Measurements from ENCODE around the gene KRT81. TPM values are rescaled to one million over a fixed set of nuclear protein-coding genes. Genes with fewer than 3 reads are reported as not detected.

The KRT81 gene
- total RNA-seq, 1 donor from 2014 or later = 0.83 TPM

DNA sequence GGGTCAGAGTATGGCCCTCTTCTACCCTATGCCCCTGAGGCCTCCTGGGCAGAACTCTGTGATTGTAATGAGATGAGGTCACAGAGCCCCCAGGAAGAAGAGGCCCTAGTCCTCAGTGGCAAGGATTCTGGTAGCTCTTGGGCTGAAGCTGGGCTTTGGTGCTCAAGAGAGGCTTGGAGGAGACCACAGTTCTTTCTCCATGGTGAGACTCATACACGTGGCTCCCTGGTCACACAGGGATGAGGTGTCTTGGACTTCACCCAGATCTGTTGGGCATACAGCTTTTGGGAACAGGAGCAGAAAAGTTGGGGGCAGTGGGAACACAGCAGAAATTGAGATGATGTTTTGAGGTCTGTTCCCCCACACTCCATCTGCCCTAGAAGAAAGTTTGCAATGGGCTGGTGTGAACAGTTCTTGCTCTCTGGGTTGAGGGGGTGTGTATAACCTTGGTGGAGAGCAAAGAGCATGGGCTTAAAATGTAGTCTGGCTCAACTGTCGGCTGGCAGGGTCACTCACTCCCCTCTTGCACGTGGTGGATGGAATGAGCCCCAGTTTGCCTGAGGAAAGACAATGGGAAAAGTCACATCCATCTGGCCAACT, 16.7 kb downstream of the KRT81 start, which contains the start of gene KRT86:
Gene KRT86 (plus strand): TSS at position 125 of the 600 bp plus-strand sequence. CDS start 27,272 bp downstream, outside the sequence.
- Mint-ChIP-seq H3K4me3 (ENCODE audit: unreplicated experiment) (no peak within 1 kb of the TSS), H3K4me1 (ENCODE audit: unreplicated experiment) (peaks cover 24% of the 10 kb centered on the region), H3K9me3 (ENCODE audit: unreplicated experiment) (no peaks in the 10 kb centered on the region), H3K27me3 (ENCODE audit: unreplicated experiment) (peaks cover 14% of the 10 kb centered on the region), H3K27ac (ENCODE audit: unreplicated experiment) (no peak within 1 kb of the TSS), H3K36me3 (ENCODE audit: unreplicated experiment) (no peaks in the 10 kb centered on the region)
- DNase-seq (ENCODE audit: extremely low spot score, unreplicated experiment) = peak; percentile 51
- TF ChIP-seq, protein P1, sequence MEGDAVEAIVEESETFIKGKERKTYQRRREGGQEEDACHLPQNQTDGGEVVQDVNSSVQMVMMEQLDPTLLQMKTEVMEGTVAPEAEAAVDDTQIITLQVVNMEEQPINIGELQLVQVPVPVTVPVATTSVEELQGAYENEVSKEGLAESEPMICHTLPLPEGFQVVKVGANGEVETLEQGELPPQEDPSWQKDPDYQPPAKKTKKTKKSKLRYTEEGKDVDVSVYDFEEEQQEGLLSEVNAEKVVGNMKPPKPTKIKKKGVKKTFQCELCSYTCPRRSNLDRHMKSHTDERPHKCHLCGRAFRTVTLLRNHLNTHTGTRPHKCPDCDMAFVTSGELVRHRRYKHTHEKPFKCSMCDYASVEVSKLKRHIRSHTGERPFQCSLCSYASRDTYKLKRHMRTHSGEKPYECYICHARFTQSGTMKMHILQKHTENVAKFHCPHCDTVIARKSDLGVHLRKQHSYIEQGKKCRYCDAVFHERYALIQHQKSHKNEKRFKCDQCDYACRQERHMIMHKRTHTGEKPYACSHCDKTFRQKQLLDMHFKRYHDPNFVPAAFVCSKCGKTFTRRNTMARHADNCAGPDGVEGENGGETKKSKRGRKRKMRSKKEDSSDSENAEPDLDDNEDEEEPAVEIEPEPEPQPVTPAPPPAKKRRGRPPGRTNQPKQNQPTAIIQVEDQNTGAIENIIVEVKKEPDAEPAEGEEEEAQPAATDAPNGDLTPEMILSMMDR (IDR thresholded peaks at IDR 0.05) = no peak

DNA sequence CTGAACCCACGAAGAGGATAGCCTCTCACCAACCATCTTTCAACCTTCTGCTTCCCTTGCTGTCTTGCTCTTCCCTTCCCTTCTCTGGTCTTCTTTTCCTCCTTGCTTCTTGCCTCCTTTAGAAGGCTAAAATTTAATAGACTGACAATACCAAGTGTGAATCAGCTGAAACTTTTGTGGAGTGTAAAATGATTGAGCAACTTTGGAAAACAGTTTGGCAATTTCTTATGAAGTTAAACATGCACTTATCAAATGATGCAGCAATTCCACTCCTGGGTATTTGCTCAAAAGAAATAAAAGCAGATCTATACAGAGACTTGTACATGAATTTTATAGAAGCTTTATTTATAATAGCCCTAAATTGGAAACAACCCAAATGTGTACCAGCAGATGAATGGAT, 20.2 kb downstream of the KRT81 start:
- TF ChIP-seq, protein P1 (IDR thresholded peaks at IDR 0.05) = no peak
- H3K9me3 Mint-ChIP-seq (ENCODE audit: unreplicated experiment) = no peaks in the 10 kb centered on the region
- H3K4me3 Mint-ChIP-seq (ENCODE audit: unreplicated experiment) = no peak overlapping the region
- H3K4me1 Mint-ChIP-seq (ENCODE audit: unreplicated experiment) = peaks cover 7% of the 10 kb centered on the region
- no peaks in the 10 kb centered on the region for H3K36me3 Mint-ChIP-seq (ENCODE audit: unreplicated experiment)
- no peak for DNase-seq (ENCODE audit: extremely low spot score, unreplicated experiment)
- H3K27ac Mint-ChIP-seq (ENCODE audit: unreplicated experiment) = no peak overlapping the region
- peaks cover 14% of the 10 kb centered on the region for H3K27me3 Mint-ChIP-seq (ENCODE audit: unreplicated experiment)

DNA sequence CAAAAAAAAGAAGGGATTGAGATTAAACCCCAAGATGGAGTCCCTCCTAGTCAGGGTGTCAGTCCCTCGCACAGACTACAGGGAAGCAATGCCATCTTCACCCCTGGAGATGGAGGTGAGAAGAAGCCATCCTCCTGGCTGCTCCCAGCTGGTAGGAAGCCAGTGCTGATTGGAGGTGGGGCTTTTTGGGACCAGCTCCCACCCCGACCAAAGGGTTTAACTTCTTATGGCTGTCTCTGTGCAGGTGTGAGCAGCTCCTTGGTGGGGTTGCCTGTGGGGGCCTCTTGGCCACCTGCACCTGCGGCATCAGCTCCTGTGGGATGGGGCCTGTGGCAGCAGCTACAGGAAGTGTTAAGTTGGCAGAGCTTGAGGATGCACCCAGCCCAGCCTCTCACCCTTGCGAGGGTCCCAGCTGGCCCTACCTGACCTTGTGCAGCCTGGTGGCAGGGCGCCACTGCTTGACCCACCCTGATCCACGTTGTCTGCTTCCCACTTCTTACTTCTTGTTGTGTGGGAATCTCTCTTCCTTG, 20.7 kb downstream of the KRT81 start:
- Mint-ChIP-seq H3K4me3 (ENCODE audit: unreplicated experiment) (no peak overlapping the region), H3K9me3 (ENCODE audit: unreplicated experiment) (no peaks in the 10 kb centered on the region), H3K36me3 (ENCODE audit: unreplicated experiment) (no peaks in the 10 kb centered on the region), H3K27ac (ENCODE audit: unreplicated experiment) (no peak overlapping the region), H3K4me1 (ENCODE audit: unreplicated experiment) (peaks cover 7% of the 10 kb centered on the region), H3K27me3 (ENCODE audit: unreplicated experiment) (peaks cover 14% of the 10 kb centered on the region)
- TF ChIP-seq, protein P1 (IDR thresholded peaks at IDR 0.05) = no peak
- DNase-seq (ENCODE audit: extremely low spot score, unreplicated experiment) = no peak

DNA sequence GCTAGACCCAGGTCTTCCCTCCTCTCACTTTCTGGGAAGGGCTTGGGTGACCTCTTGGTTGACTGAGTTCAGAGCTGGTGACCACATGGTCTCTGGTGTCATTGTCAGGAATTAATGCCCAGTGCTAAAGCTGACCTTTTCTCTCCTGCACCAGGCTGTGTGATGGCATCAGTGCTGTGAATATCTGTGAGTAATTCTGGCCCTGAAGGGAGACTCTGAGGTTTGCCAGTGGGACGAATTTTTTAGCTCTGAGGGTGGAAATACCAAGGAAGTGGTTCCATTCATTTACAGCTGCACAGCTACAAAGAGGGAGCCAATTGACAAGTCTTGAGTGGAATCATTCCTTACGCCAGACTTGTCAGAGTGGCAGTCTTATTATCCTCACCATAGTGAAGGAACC, 23.1 kb downstream of the KRT81 start:
- H3K4me1 Mint-ChIP-seq (ENCODE audit: unreplicated experiment) = peaks cover 7% of the 10 kb centered on the region
- TF ChIP-seq, protein P1 (IDR thresholded peaks at IDR 0.05) = no peak
- H3K27me3 Mint-ChIP-seq (ENCODE audit: unreplicated experiment) = peaks cover 9% of the 10 kb centered on the region
- no peaks in the 10 kb centered on the region for H3K9me3 Mint-ChIP-seq (ENCODE audit: unreplicated experiment)
- H3K27ac Mint-ChIP-seq (ENCODE audit: unreplicated experiment) = no peak overlapping the region
- no peak overlapping the region for H3K4me3 Mint-ChIP-seq (ENCODE audit: unreplicated experiment)
- H3K36me3 Mint-ChIP-seq (ENCODE audit: unreplicated experiment) = no peaks in the 10 kb centered on the region
- DNase-seq (ENCODE audit: extremely low spot score, unreplicated experiment) = no peak

DNA sequence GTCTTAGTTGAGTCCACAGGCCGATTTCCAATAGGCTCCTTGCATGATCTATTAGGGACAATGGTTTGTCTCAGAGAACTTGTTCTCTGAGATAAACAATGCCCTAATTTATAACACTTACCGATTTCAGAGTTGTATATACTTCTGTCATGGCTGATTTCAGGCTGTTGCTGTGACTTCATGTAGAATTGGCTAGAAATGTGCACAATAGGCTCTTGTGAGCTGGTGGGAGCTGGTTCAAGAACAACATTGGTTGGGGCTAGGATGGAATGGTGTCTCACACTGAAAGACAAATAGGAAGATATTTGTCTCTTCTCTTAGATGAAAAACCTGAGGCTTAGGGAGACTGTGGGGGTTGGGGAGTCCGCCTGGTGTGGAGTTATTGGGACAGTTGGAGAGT, 23.6 kb downstream of the KRT81 start:
- no peak for DNase-seq (ENCODE audit: extremely low spot score, unreplicated experiment)
- no peak overlapping the region for H3K27ac Mint-ChIP-seq (ENCODE audit: unreplicated experiment)
- no peak overlapping the region for H3K4me3 Mint-ChIP-seq (ENCODE audit: unreplicated experiment)

More for the DNA sequence above, 23.6 kb downstream of the KRT81 start:
- H3K36me3 Mint-ChIP-seq (ENCODE audit: unreplicated experiment) = no peaks in the 10 kb centered on the region
- TF ChIP-seq, protein P1 (IDR thresholded peaks at IDR 0.05) = no peak
- H3K4me1 Mint-ChIP-seq (ENCODE audit: unreplicated experiment) = peaks cover 7% of the 10 kb centered on the region
- peaks cover 9% of the 10 kb centered on the region for H3K27me3 Mint-ChIP-seq (ENCODE audit: unreplicated experiment)
- H3K9me3 Mint-ChIP-seq (ENCODE audit: unreplicated experiment) = no peaks in the 10 kb centered on the region

All from osteocyte (in vitro differentiated cells).